Stimulated activated CD4-positive, alpha-beta T cell treated with anti-CD3 and anti-CD28 coated beads, Interleukin-4, amount 100 ng/mL, for 48 hours (primary cell): ENCODE measurements around the gene UBTD1.
A peak's percentile ranks its signal among the peaks of the same experiment; 100 is the strongest.
"Not testable (repeated sequence)": the region's sequence is repeated elsewhere in the genome, so short reads cannot be mapped to it uniquely, and the experiment has no call there.

Experiments
- DNase-seq, 2 donors: peaks; one replicate each; pipeline ENCODE4 v3.0.0-alpha.2; 2020; ENCODE audit warnings: low read depth in 2 of 2

The UBTD1 gene

GRCh38 chr10:97498841-97499560, at the start of gene UBTD1:
Gene UBTD1, plus strand, starts transcription at chr10:97498924. Its CDS starts 280 bp downstream, at chr10:97499204.
- peak in 1 of 2 donors; percentile 15 for DNase-seq

- no peak for DNase-seq
These were observed 47.9 kb upstream of the UBTD1 start for GRCh38 chr10:97450828-97451227.

- no peak for DNase-seq
These were observed 47.1 kb upstream of the UBTD1 start for GRCh38 chr10:97451605-97452004.

GRCh38 chr10:97452352-97452751, 46.4 kb upstream of the UBTD1 start:
- no peak for DNase-seq

GRCh38 chr10:97454330-97455036, 44.2 kb upstream of the UBTD1 start:
- peak in 1 of 2 donors; percentile 20 for DNase-seq

GRCh38 chr10:97456034-97456685, 42.6 kb upstream of the UBTD1 start:
- no peak for DNase-seq

GRCh38 chr10:97456686-97457065, 42.0 kb upstream of the UBTD1 start:
- no peak for DNase-seq

- DNase-seq = no peak
These were observed 39.6 kb upstream of the UBTD1 start for GRCh38 chr10:97459111-97459510.

GRCh38 chr10:97459933-97460332, 38.8 kb upstream of the UBTD1 start:
- no peak for DNase-seq

GRCh38 chr10:97462309-97462708, 36.4 kb upstream of the UBTD1 start:
- no peak for DNase-seq

GRCh38 chr10:97463363-97464132, 35.2 kb upstream of the UBTD1 start:
- no peak for DNase-seq

GRCh38 chr10:97464226-97464625, 34.5 kb upstream of the UBTD1 start:
- no peak for DNase-seq

- DNase-seq = no peak
These were observed 32.7 kb upstream of the UBTD1 start for GRCh38 chr10:97465982-97466381.

- no peak for DNase-seq
These were observed 32.0 kb upstream of the UBTD1 start for GRCh38 chr10:97466755-97467154.

- no peak for DNase-seq
These were observed 30.6 kb upstream of the UBTD1 start for GRCh38 chr10:97468162-97468561.

- DNase-seq = not testable (repeated sequence)
These were observed 29.9 kb upstream of the UBTD1 start for GRCh38 chr10:97468781-97469180.

GRCh38 chr10:97474918-97475317, 23.8 kb upstream of the UBTD1 start:
- DNase-seq = no peak

GRCh38 chr10:97475936-97476594, 22.7 kb upstream of the UBTD1 start:
- DNase-seq = no peak

GRCh38 chr10:97479410-97479809, 19.3 kb upstream of the UBTD1 start:
- not testable (repeated sequence) for DNase-seq

GRCh38 chr10:97479939-97480338, 18.8 kb upstream of the UBTD1 start:
- no peak for DNase-seq

- DNase-seq = no peak
These were observed 17.7 kb upstream of the UBTD1 start for GRCh38 chr10:97481071-97481470.
